CD4-positive, alpha-beta T cell treated with Interleukin-4 for 1 hour (primary cell): ENCODE data around the gene PSMC4.
"Not testable (repeated sequence)": the region's sequence is repeated elsewhere in the genome, so short reads cannot be mapped to it uniquely, and the experiment has no call there.

Experiments
- DNase-seq, 2 donors: peaks; one replicate each; pipeline ENCODE4 v3.0.0-alpha.2; 2020 to 2022

PSMC4 gene

GRCh38 chr19:39949026-39949747 is 21.8 kb upstream of the PSMC4 start:
- DNase-seq, result no peak

GRCh38 chr19:39951065-39951650 is 19.8 kb upstream of the PSMC4 start:
- DNase-seq, result no peak

GRCh38 chr19:39951686-39952085 is 19.3 kb upstream of the PSMC4 start:
- no peak for DNase-seq

GRCh38 chr19:39953915-39954314 is 17.1 kb upstream of the PSMC4 start:
- no peak for DNase-seq

DNA sequence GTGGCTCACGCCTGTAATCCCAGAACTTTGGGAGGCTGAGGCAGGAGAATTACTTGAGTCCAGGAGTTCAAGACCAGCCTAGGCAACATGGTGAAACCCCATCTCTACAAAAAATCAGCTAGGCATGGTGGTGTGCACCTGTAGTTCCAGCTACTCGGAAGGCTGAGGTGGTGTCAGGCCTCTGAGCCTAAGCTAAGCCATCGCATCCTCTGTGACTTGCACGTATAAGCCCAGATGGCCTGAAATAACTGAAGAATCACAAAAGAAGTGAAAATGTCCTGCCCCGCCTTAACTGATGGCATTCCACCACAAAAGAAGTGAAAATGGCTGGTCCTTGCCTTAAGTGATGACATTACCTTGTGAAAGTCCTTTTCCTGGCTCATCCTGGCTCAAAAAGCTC is 13.1 kb upstream of the PSMC4 start:
- not testable (repeated sequence) for DNase-seq

DNA sequence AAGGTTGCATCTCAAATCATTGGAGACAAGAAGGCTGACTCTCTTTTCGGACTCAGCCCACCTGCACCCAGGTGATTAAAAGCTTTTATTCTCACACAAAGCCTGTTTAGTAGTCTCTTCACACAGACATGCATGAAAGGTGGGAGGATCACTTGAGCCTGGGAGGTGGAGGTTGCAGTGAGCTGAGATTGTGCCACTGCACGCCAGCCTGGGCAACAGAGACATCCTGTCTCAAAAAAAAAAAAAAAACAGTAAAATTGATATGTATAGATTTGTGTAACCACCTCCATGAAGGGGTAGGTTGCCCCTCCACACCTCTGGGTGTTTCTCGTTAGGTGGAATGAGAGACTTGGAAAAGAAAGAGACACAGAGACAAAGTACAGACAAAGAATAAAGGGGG is 12.0 kb upstream of the PSMC4 start:
- not testable (repeated sequence) for DNase-seq

DNA sequence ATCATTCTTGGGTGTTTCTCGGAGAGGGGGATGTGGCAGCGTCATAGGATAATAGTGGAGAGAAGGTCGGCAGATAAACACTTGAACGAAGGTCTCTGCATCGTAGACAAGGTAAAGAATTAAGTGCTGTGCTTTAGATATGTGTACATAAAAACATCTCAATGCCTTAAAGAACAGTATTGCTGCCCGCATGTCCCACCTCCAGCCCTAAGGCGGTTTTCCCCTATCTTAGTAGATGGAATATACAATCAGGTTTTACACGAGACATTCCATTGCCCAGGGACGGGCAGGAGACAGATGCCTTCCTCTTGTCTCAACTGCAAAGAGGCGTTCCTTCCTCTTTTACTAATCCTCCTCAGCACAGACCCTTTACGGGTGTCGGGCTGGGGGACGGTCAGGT is 11.6 kb upstream of the PSMC4 start:
- not testable (repeated sequence) for DNase-seq

- no peak for DNase-seq
Observed at GRCh38 chr19:39963898-39964297, 7.1 kb upstream of the PSMC4 start.

DNA sequence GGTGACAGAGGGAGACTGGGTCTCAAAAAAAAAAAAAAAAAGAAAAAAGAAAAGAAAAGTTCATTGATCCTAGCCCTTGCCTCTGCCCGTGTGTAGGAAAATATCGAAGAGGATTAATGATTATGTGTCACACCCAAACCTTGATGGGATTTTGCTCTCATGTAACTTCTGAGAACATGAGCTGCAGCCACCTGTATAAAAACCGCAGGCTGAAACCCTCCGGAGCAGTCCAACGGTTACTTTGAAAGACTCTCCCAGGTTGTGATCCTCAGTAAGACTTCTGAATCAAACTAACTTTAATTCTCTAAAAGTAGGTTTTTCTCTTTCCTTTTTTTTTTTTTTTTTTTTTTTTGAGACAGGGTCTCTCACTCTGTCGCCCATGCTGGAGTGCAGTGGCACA is 4.3 kb upstream of the PSMC4 start:
- no peak for DNase-seq

GRCh38 chr19:39967561-39967960 is 3.4 kb upstream of the PSMC4 start:
- no peak for DNase-seq

GRCh38 chr19:39968789-39969188 is 2.2 kb upstream of the PSMC4 start:
- no peak for DNase-seq

DNA sequence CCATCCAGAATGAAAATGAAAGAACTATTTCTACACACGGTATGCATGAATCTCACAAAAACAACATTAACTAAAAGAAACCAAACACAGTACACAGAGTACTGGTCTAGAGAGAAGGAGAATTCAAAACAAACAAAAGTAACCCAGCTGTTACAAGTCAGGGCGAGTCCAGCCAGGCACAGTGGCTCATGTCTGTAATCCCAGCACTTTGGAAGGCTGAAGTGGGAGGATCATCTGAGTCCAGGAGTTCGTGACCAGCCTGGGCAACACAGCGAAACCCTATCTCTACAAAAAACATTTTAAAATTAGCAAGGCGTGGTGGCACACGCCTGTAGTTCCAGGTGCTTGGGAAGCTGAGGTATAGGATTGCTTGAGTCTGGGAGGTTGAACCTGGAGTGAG is 1.7 kb upstream of the PSMC4 start:
- no peak for DNase-seq

GRCh38 chr19:39969681-39970424 is 1.1 kb upstream of the PSMC4 start:
- peak in 1 of 2 donors; percentile 37 for DNase-seq

DNA sequence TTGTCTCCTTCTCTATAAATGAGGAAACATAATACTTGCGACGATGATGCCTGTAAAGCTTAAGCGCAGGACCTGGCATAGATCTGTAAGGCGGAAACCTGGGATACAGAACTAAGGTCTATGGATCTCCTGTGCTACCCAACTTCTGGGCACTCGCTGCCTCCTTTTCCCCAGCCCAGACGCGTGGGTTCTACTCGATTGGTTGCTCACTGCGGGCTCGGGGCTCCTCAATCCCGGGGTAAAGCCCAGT is 615 bp upstream of the PSMC4 start:
- no peak for DNase-seq

GRCh38 chr19:39971380-39972035 is 543 bp downstream of the PSMC4 start:
- no peak for DNase-seq

DNA sequence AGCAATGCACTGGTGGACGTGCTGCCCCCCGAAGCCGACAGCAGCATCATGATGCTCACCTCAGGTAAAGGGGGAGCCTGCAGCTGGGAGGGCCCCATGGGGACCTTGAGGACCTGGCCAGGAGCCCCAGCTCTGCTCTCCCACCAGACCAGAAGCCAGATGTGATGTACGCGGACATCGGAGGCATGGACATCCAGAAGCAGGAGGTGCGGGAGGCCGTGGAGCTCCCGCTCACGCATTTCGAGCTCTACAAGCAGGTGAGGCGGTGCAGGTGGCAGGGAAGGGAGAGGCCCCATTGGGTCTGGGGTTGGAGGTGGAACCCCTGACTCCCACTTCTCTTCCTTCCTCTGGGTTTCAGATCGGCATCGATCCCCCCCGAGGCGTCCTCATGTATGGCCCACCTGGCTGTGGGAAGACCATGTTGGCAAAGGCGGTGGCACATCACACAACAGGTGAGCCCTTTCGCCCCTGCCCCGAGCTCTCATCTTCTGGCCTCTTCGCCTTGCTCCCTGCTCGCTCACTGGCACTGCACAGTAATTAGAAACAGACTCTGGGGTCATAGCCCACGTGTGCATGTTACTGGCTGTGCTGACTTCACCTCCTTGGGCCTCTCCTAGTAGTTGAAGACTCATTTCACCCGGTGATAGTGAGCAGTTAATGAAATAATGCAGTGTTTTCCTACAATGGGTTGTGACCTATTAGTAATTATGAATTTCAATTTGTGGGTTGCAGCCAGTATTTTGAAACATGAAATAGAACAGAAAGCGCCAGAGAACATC is 3.6 kb downstream of the PSMC4 start:
- DNase-seq, result no peak

DNA sequence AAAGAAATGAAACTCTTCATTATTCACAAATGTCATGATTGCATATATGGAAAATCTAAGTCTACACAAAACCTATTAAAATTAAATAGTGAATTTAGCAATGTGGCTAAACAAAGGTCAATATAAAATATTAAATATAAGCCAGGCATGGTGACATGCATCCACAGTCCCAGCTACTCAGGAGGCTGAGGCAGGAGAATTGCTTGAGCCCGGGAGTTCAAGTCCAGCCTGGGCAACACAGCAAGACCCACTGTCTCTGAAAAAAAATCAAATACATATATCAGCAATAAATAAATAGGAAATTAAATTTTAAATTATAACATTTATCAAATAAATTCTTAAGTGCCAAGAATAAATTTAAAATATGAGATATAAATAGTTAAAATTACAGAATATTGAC is 11.9 kb downstream of the PSMC4 start:
- DNase-seq, result no peak

DNA sequence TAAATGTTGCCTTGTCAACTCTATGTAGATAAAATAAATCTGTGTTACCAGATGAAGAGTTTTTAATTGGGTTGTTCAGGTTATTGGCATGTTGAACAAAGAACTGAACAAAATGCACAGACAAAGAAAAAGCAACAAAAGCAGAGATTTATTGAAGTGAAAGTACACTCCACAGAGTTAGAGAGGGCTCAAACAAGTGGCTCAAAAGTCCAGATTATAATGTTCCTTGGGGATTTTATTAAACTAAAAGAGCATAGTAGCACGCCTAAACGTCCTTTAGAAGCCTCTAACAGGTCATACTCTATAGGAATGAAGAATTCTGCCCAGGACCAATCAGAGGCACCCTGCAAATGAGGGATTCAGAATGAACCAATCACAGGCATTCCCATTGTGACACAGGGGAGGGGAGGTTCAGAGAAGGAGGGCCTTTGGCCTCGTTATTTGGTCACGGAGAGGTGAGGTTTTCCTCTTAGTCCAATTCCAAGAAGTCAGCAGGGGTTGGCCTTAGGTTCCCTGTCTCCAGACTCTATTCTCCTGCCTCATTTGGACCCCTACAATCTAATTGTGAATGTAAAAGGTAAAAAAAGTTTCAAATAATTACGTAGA is 12.8 kb downstream of the PSMC4 start:
- DNase-seq, result no peak

GRCh38 chr19:39986643-39987042 is 15.7 kb downstream of the PSMC4 start:
- DNase-seq, result no peak

GRCh38 chr19:39987167-39987566 is 16.2 kb downstream of the PSMC4 start:
- no peak for DNase-seq

GRCh38 chr19:39987596-39987995 is 16.6 kb downstream of the PSMC4 start:
- no peak for DNase-seq

DNA sequence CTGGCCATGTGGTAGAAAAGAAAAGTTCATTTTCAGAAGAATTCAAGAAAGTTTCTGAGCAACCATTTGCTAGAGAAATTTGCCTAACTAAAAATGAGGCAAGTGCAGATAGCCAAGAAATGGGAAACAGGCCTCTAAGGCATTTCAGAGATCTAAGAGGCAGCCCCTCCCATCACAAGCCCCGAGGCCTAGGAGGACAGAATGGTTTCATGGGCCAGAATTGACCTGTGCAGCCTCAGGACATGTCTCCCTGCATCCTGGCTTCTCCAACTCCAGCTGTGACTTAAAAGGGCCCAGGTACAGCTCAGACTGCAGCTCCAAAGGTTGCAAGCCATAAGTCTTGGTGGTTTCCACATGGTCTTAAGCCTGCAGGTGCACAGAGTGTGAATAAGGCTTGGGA is 22.6 kb downstream of the PSMC4 start:
- no peak for DNase-seq

GRCh38 chr19:39994361-39994760 is 23.4 kb downstream of the PSMC4 start:
- DNase-seq, result no peak
